ENCODE measurements around the gene TGFBR1.
A peak's percentile ranks its signal among the peaks of the same experiment; 100 is the strongest.

Gene TGFBR1

GRCh38 chr9:99138424-99139284 lies 33.7 kb downstream of the TGFBR1 start:
- H3K4me3 ChIP-seq (ENCODE audit: low read depth, low read length): no peak overlapping the region
- TF ChIP-seq CTCF (IDR thresholded peaks at IDR 0.05; ENCODE audit: insufficient read depth, low read depth, low read length, missing control alignments): no peak
- DNase-seq (ENCODE audit: low read depth): no peak

GRCh38 chr9:99139868-99140267 lies 35.0 kb downstream of the TGFBR1 start:
- no peak overlapping the region for H3K4me3 ChIP-seq (ENCODE audit: low read depth, low read length)
- no peak for TF ChIP-seq CTCF (IDR thresholded peaks at IDR 0.05; ENCODE audit: insufficient read depth, low read depth, low read length, missing control alignments)
- DNase-seq (ENCODE audit: low read depth): no peak

- H3K4me3 ChIP-seq (ENCODE audit: low read depth, low read length): no peak overlapping the region
- DNase-seq (ENCODE audit: low read depth): peak; percentile 71
- peak; percentile 99 for TF ChIP-seq CTCF (IDR thresholded peaks at IDR 0.05; ENCODE audit: insufficient read depth, low read depth, low read length, missing control alignments)
These were observed 35.9 kb downstream of the TGFBR1 start for GRCh38 chr9:99140685-99141314.

- H3K4me3 ChIP-seq (ENCODE audit: low read depth, low read length): no peak overlapping the region
- no peak for DNase-seq (ENCODE audit: low read depth)
- TF ChIP-seq CTCF (IDR thresholded peaks at IDR 0.05; ENCODE audit: insufficient read depth, low read depth, low read length, missing control alignments): no peak
These were observed 36.9 kb downstream of the TGFBR1 start for GRCh38 chr9:99141849-99142248.

- no peak overlapping the region for H3K4me3 ChIP-seq (ENCODE audit: low read depth, low read length)
- TF ChIP-seq CTCF (IDR thresholded peaks at IDR 0.05; ENCODE audit: insufficient read depth, low read depth, low read length, missing control alignments): no peak
- DNase-seq (ENCODE audit: low read depth): no peak
These were observed 37.4 kb downstream of the TGFBR1 start for GRCh38 chr9:99142275-99142674.

GRCh38 chr9:99143655-99144054 lies 38.7 kb downstream of the TGFBR1 start:
- DNase-seq (ENCODE audit: low read depth): no peak
- no peak for TF ChIP-seq CTCF (IDR thresholded peaks at IDR 0.05; ENCODE audit: insufficient read depth, low read depth, low read length, missing control alignments)
- H3K4me3 ChIP-seq (ENCODE audit: low read depth, low read length): no peak overlapping the region
